GM18861 (cell line): ENCODE results near the gene TSHZ2.
"Not testable (repeated sequence)": the region's sequence is repeated elsewhere in the genome, so short reads cannot be mapped to it uniquely, and the experiment has no call there.

ENCODE experiments used
- ATAC-seq: cut with Tn5 transposase; IDR thresholded peaks from one replicate; pipeline ENCODE4 v1.9.1; 2021; ENCODE audit not compliant: unreplicated experiment

TSHZ2 gene

GRCh38 chr20:53427951-53428350 is 455.8 kb downstream of the TSHZ2 start:
- ATAC-seq, result no peak

- no peak for ATAC-seq
Observed at GRCh38 chr20:53428588-53428987, 456.4 kb downstream of the TSHZ2 start.

- ATAC-seq, result no peak
Observed at GRCh38 chr20:53428996-53429395, 456.8 kb downstream of the TSHZ2 start.

- ATAC-seq, result no peak
Observed at GRCh38 chr20:53434662-53435061, 462.5 kb downstream of the TSHZ2 start.

GRCh38 chr20:53436927-53437326 is 464.8 kb downstream of the TSHZ2 start:
- not testable (repeated sequence) for ATAC-seq

- ATAC-seq, result no peak
Observed at GRCh38 chr20:53438368-53438767, 466.2 kb downstream of the TSHZ2 start.

GRCh38 chr20:53439046-53439445 is 466.9 kb downstream of the TSHZ2 start:
- ATAC-seq, result no peak

GRCh38 chr20:53439616-53440015 is 467.5 kb downstream of the TSHZ2 start:
- ATAC-seq, result no peak

GRCh38 chr20:53444401-53445149 is 472.4 kb downstream of the TSHZ2 start:
- no peak for ATAC-seq

- no peak for ATAC-seq
Observed at GRCh38 chr20:53445321-53445731, 473.2 kb downstream of the TSHZ2 start.

- ATAC-seq, result no peak
Observed at GRCh38 chr20:53445932-53446331, 473.8 kb downstream of the TSHZ2 start.

GRCh38 chr20:53447316-53447715 is 475.2 kb downstream of the TSHZ2 start:
- no peak for ATAC-seq

GRCh38 chr20:53448426-53448825 is 476.3 kb downstream of the TSHZ2 start:
- no peak for ATAC-seq

GRCh38 chr20:53448875-53449274 is 476.7 kb downstream of the TSHZ2 start:
- ATAC-seq, result no peak

GRCh38 chr20:53453076-53453475 is 480.9 kb downstream of the TSHZ2 start:
- no peak for ATAC-seq

GRCh38 chr20:53454675-53455276 is 482.6 kb downstream of the TSHZ2 start:
- ATAC-seq, result no peak

GRCh38 chr20:53463101-53463972 is 491.2 kb downstream of the TSHZ2 start:
- ATAC-seq, result no peak

- no peak for ATAC-seq
Observed at GRCh38 chr20:53466279-53466678, 494.1 kb downstream of the TSHZ2 start.

GRCh38 chr20:53468587-53468986 is 496.4 kb downstream of the TSHZ2 start:
- ATAC-seq, result no peak

GRCh38 chr20:53472859-53473258 is 500.7 kb downstream of the TSHZ2 start:
- not testable (repeated sequence) for ATAC-seq

GRCh38 chr20:53480913-53481312 is 508.8 kb downstream of the TSHZ2 start:
- ATAC-seq, result no peak
